IMR-90 (cell line): ENCODE data around the gene NEGR1. TPM values are rescaled to one million over a fixed set of nuclear protein-coding genes. Genes with fewer than 3 reads are reported as not detected.

Source experiments
- ATAC-seq: fragments of 200-7000 bp; cut with Tn5 transposase; 2 replicates; pipeline ENCODE4 v1.9.1; 2020; ENCODE audit warnings: low read depth, mild to moderate bottlenecking, moderate library complexity
- BruUV-seq: library from RNA; stranded (reverse); fragments of 400-500 nt; replicated peaks from 2 replicates; lab custom pipeline; 2021; lab: Mats Ljungman, UMichigan
- CTCF ChIA-PET: fragments of 300-600 bp; formaldehyde crosslinking; extraction: SDS; loops from one replicate; lab custom pipeline; 2021; ENCODE audit warnings: antibody characterized with exemption; lab: Yijun Ruan, JAX
- POLR2A ChIA-PET: fragments of 300-600 bp; sonication (Branson Sonifier 250); formaldehyde crosslinking; loops from one replicate; lab custom pipeline; 2022; ENCODE audit warnings: antibody characterized with exemption; ENCODE audit not compliant: unreplicated experiment; lab: Charles Lee
- DNase-seq: peaks from one replicate; pipeline ENCODE4 v3.0.0; 2013
- H2AFZ ChIP-seq: replicated peaks from 2 replicates; pipeline ENCODE3; 2013; ENCODE audit warnings: low read length, mild to moderate bottlenecking; ENCODE audit not compliant: poor library complexity
- H2AK5ac ChIP-seq: 2 replicates; pipeline ENCODE4 v1.6.1; 2013; ENCODE audit warnings: low read depth, low read length, inconsistent platforms
- H2AK9ac ChIP-seq: replicated peaks from 2 replicates; pipeline ENCODE3; 2013; ENCODE audit warnings: mild to moderate bottlenecking, low read depth, low read length, moderate library complexity; ENCODE audit not compliant: poor library complexity
- H2BK120ac ChIP-seq: 2 replicates; pipeline ENCODE4 v1.6.1; 2013; ENCODE audit warnings: low read depth, low read length, inconsistent platforms
- H2BK15ac ChIP-seq: 3 replicates; pipeline ENCODE4 v1.6.1; 2013; ENCODE audit warnings: low read depth, low read length, inconsistent platforms
- H2BK20ac ChIP-seq: 2 replicates; pipeline ENCODE4 v1.6.1; 2013; ENCODE audit warnings: low read depth, mild to moderate bottlenecking, inconsistent platforms, low read length, moderate library complexity
- H2BK5ac ChIP-seq: 2 replicates; pipeline ENCODE4 v1.6.1; 2013; ENCODE audit warnings: mild to moderate bottlenecking, low read depth, low read length, inconsistent platforms; ENCODE audit not compliant: poor library complexity, severe bottlenecking
- H3K14ac ChIP-seq: replicated peaks from 2 replicates; pipeline ENCODE4 v1.6.1; 2013; ENCODE audit warnings: low read depth, low read length, inconsistent platforms
- H3K18ac ChIP-seq: 2 replicates; pipeline ENCODE4 v1.6.1; 2013; ENCODE audit warnings: low read depth, low read length, control low read depth
- H3K23ac ChIP-seq: 2 replicates; pipeline ENCODE4 v1.6.1; 2013; ENCODE audit warnings: low read depth, low read length, inconsistent platforms
- H3K27ac ChIP-seq: 2 replicates; pipeline ENCODE4 v1.5.1; 2013; ENCODE audit warnings: mild to moderate bottlenecking, control low read depth, low read length; ENCODE audit not compliant: insufficient read depth
- H3K27me3 ChIP-seq: 2 replicates; pipeline ENCODE4 v1.6.1; 2013; ENCODE audit warnings: low read length; ENCODE audit not compliant: control insufficient read depth, insufficient read depth
- H3K36me3 ChIP-seq: 2 replicates; pipeline ENCODE4 v1.6.1; 2013; ENCODE audit warnings: low read length, mixed read lengths; ENCODE audit not compliant: control insufficient read depth, insufficient read depth
- H3K4ac ChIP-seq: 2 replicates; pipeline ENCODE4 v1.6.1; 2013; ENCODE audit warnings: low read depth, low read length, inconsistent platforms
- H3K4me1 ChIP-seq: 2 replicates; pipeline ENCODE4 v1.6.1; 2013; ENCODE audit warnings: low read length, mixed read lengths; ENCODE audit not compliant: control insufficient read depth, insufficient read depth
- H3K4me2 ChIP-seq: 2 replicates; pipeline ENCODE4 v1.6.1; 2013; ENCODE audit warnings: low read depth, mild to moderate bottlenecking, control low read depth, low read length, moderate library complexity
- H3K4me3 ChIP-seq: 2 replicates; pipeline ENCODE4 v1.5.1; 2013; ENCODE audit warnings: low read depth, mild to moderate bottlenecking, control low read depth, low read length, moderate library complexity; ENCODE audit not compliant: insufficient read depth
- H3K56ac ChIP-seq: 2 replicates; pipeline ENCODE4 v1.6.1; 2013; ENCODE audit warnings: low read length, inconsistent platforms; ENCODE audit not compliant: insufficient read depth; ENCODE audit errors: extremely low read depth
- H3K79me1 ChIP-seq, 2 experiments: 2 replicates each; pipeline ENCODE4 v1.6.1; 2013; ENCODE audit warnings: low read length in 2 of 2, inconsistent platforms in 1 of 2, low read depth in 1 of 2
- H3K9ac ChIP-seq: 2 replicates; pipeline ENCODE4 v1.6.1; 2013; ENCODE audit warnings: low read depth, low read length, control low read depth
- H3K9me1 ChIP-seq: 2 replicates; pipeline ENCODE4 v1.6.1; 2013; ENCODE audit warnings: low read length, inconsistent platforms; ENCODE audit not compliant: insufficient read depth
- H3K9me3 ChIP-seq: 2 replicates; pipeline ENCODE4 v1.6.1; 2013; ENCODE audit warnings: low read length; ENCODE audit not compliant: control insufficient read depth, insufficient read depth
- H4K20me1 ChIP-seq: 2 replicates; pipeline ENCODE4 v1.6.1; 2013; ENCODE audit warnings: low read length, inconsistent platforms; ENCODE audit not compliant: insufficient read depth
- H4K5ac ChIP-seq: 2 replicates; pipeline ENCODE4 v1.6.1; 2013; ENCODE audit warnings: mild to moderate bottlenecking, low read depth, low read length, control low read depth
- H4K8ac ChIP-seq, 2 experiments: 2 replicates each; pipeline ENCODE4 v1.6.1; 2013; ENCODE audit warnings: low read depth in 2 of 2, low read length in 2 of 2, control low read depth in 1 of 2, inconsistent platforms in 1 of 2
- H4K91ac ChIP-seq: 2 replicates; pipeline ENCODE4 v1.6.1; 2013; ENCODE audit warnings: low read depth, low read length, inconsistent platforms; ENCODE audit not compliant: insufficient read depth
- MAFK ChIP-seq: IDR thresholded peaks from 2 replicates; pipeline ENCODE4 v1.6.1; 2012; ENCODE audit warnings: low read depth, low read length, improper control_type of control experiment
- NFE2L2 ChIP-seq: fragments of 150-350 bp; IDR thresholded peaks from 2 replicates; pipeline ENCODE4 v1.6.1; 2016; ENCODE audit warnings: low read depth, mild to moderate bottlenecking, low read length
- POLR2A ChIP-seq: IDR thresholded peaks from 2 replicates; pipeline ENCODE4 v1.6.1; 2012; ENCODE audit warnings: mild to moderate bottlenecking, low read depth, low read length
- RAD21 ChIP-seq: IDR thresholded peaks from 2 replicates; pipeline ENCODE4 v1.6.1; 2012; ENCODE audit warnings: low read length, improper control_type of control experiment
- RFX5 ChIP-seq: IDR thresholded peaks from 2 replicates; pipeline ENCODE4 v1.8.0; 2012; ENCODE audit warnings: low read depth, mild to moderate bottlenecking, low read length, moderate library complexity
- SMC3 ChIP-seq: fragments of 150-350 bp; IDR thresholded peaks from 2 replicates; pipeline ENCODE4 v1.6.1; 2016; ENCODE audit warnings: low read depth, mild to moderate bottlenecking, antibody characterized with exemption, low read length, moderate library complexity
- dilution Hi-C: fragments of 300-500 bp; cut with HindIII; formaldehyde crosslinking; loops from one replicate; pipeline ENCODE4 v1.14.3; 2018; ENCODE audit warnings: low sequenced_read_pairs; ENCODE audit not compliant: unreplicated experiment
- in situ Hi-C: fragments of 300-500 bp; cut with MboI; formaldehyde crosslinking; loops from 3 replicates; pipeline ENCODE4 v1.14.3; 2019; ENCODE audit warnings: low sequenced_read_pairs, inconsistent platforms, mixed read lengths
- intact Hi-C: fragments of 100-400 bp; cut with micrococcal nuclease; formaldehyde crosslinking; loops from 2 replicates; pipeline ENCODE4 v1.10.0; 2022
- polyA plus RNA-seq, 3 experiments: library from polyadenylated mRNA; depleted of rRNA; stranded (reverse); fragments of >200 nt; gene quantifications; 2 replicates each; pipeline ENCODE4 v1.2.3, GENCODE V29; 2012; ENCODE audit warnings: low replicate concordance in 1 of 3
- total RNA-seq: library from RNA; depleted of rRNA; stranded (reverse); fragments of >200 nt; gene quantifications from 2 replicates; pipeline ENCODE4 v1.2.3, GENCODE V29; 2012

The NEGR1 gene
- total and polyA plus RNA-seq, 2 of the 4 experiments (the other 2 are of a cell fraction): 5.1 to 9.1 TPM

DNA sequence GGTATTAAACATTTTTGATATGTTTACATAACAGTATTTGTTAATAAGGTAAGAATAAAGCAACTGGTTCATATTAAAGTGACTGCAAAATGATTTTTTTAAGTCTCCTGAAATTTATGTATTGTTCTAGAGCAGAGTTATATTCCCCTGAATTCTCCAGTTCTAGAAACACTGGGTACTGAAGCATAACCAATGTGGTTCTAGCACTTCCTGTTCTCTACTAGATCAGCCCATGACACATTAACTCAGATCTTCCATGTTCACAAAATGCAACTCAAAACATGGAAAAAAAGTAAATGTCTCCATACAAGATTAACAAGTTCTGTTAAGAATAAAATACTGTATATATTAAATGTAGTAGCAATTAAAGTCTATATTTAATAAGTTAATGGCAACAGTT, 3.9 kb downstream of the NEGR1 start:
- no peak overlapping the region for H3K4me2 ChIP-seq
- H3K79me1 ChIP-seq: peaks cover 0 to 24% of the 10 kb centered on the region in 2 experiments; a peak in 3 of 4 replicates
- H3K4ac ChIP-seq: no peak overlapping the region
- no peaks in the 10 kb centered on the region for H3K27me3 ChIP-seq
- H2AK9ac ChIP-seq: no peak overlapping the region
- no peak overlapping the region for H4K8ac ChIP-seq
- H3K36me3 ChIP-seq: no peaks in the 10 kb centered on the region
- no peak overlapping the region for H3K27ac ChIP-seq
- H3K9ac ChIP-seq: no peak overlapping the region
- CTCF ChIA-PET: no interaction called here
- H2AK5ac ChIP-seq: no peak overlapping the region
- dilution Hi-C loops: no loop called here
- H3K4me1 ChIP-seq: peaks cover 2% of the 10 kb centered on the region; the same call in 1 of the 2 replicates
- H3K9me3 ChIP-seq: no peaks in the 10 kb centered on the region
- H2BK20ac ChIP-seq: no peak overlapping the region
- H3K4me3 ChIP-seq: no peak overlapping the region
- no peak overlapping the region for H2BK5ac ChIP-seq
- DNase-seq (no peak), ATAC-seq (no peak)
- H3K23ac ChIP-seq: no peak overlapping the region
- no peak overlapping the region for H2BK15ac ChIP-seq
- TF ChIP-seq POLR2A: no peak
- TF ChIP-seq MAFK: no peak
- no peak for TF ChIP-seq NFE2L2
- no peak for TF ChIP-seq RFX5
- TF ChIP-seq SMC3: no peak
- no peak for TF ChIP-seq RAD21
- H4K5ac ChIP-seq: no peak overlapping the region
- H4K20me1 ChIP-seq: no peaks in the 10 kb centered on the region
- no TSS peak for BruUV-seq
- no peak overlapping the region for H3K14ac ChIP-seq
- no peak overlapping the region for H4K91ac ChIP-seq
- POLR2A ChIA-PET: no interaction called here
- H3K9me1 ChIP-seq: no peaks in the 10 kb centered on the region
- H2BK120ac ChIP-seq: no peak overlapping the region
- intact Hi-C loops: no loop called here
- no peak overlapping the region for H3K18ac ChIP-seq
- no peak overlapping the region for H2AFZ ChIP-seq
- in situ Hi-C loops: no loop called here
- H3K56ac ChIP-seq: no peak overlapping the region
